Motor neuron (in vitro differentiated cells): ENCODE results near the gene AFF1. TPM values are rescaled to one million over a fixed set of nuclear protein-coding genes. Genes with fewer than 3 reads are reported as not detected.

ENCODE experiments used
- ATAC-seq, 8 experiments: fragments of 200-7000 bp; cut with Tn5 transposase; replicated peaks in 6 of 8; 2 replicates each; pipeline ENCODE4 v1.8.0; 2021; ENCODE audit warnings: mild to moderate bottlenecking in 8 of 8, moderate library complexity in 8 of 8
- H3K27ac ChIP-seq, 2 donors: fragments of 250-450 bp; sonication (Bioruptor Pico); 2 replicates each; pipeline ENCODE4 v1.9.0; 2021; ENCODE audit warnings: antibody characterized with exemption in 2 of 2, mild to moderate bottlenecking in 2 of 2, moderate library complexity in 1 of 2
- H3K4me1 ChIP-seq, 2 donors: fragments of 250-450 bp; sonication (Bioruptor Pico); replicated peaks in 1 of 2; 2 replicates each; pipeline ENCODE4 v1.6.1; 2021; ENCODE audit warnings: antibody characterized with exemption in 2 of 2, mild to moderate bottlenecking in 2 of 2, moderate library complexity in 1 of 2
- H3K4me3 ChIP-seq, 5 donors: fragments of 250-450 bp; sonication (Bioruptor Pico); 2 replicates each; pipeline ENCODE4 v1.9.0; 2021; ENCODE audit warnings: antibody characterized with exemption in 5 of 5, mild to moderate bottlenecking in 5 of 5, moderate library complexity in 4 of 5
- WGBS, 10 experiments: fragments of 450-650 bp; shearing (Covaris generic); methylation state at CpG; one replicate each; pipeline ENCODE4 v1.0.0; 2022; 5-methylcytosine and 5-hydroxymethylcytosine counted together
- in situ Hi-C, 9 experiments: fragments of 400-800 bp; cut with MboI; loops; one replicate each; pipeline ENCODE4 v1.15.0; 2021; ENCODE audit warnings: low sequenced_read_pairs in 9 of 9, low pct_unique_long_range_greater_than_20kb in 2 of 9; ENCODE audit not compliant: unreplicated experiment in 9 of 9
- total RNA-seq, 8 experiments: library from RNA; unstranded; fragments of 300-600 nt; gene quantifications; 2 replicates each; pipeline versions ENCODE4 v1.2.3 to v1.2.4, GENCODE V29; 2022

The AFF1 gene
- total RNA-seq, 8 experiments from 2014 or later = 7.7 to 47.0 (median 15.8) TPM

- no peak for ATAC-seq
- H3K27ac ChIP-seq = no peak overlapping the region
- H3K4me1 ChIP-seq = no peaks in the 10 kb centered on the region
- no peak overlapping the region for H3K4me3 ChIP-seq
- in situ Hi-C loops = loop anchor here in 8 of 9 experiments (10.0 to 25.0 kb wide), 4 partner anchors 161 to 311 kb away; no protein-coding TSS in a partner anchor
- WGBS, 10 experiments = 90 to 100% (median 100%) methylated on average over 1 to 5 of the region's 6 CpGs; no CpG with 5 or more reads in 1 of the 10 experiments
Measured at GRCh38 chr4:86926435-86927086, 8.2 kb upstream of the AFF1 start.

- in situ Hi-C loops = loop anchor here in 8 of 9 experiments (10.0 to 25.0 kb wide), 4 partner anchors 159 to 309 kb away; no protein-coding TSS in a partner anchor
- H3K27ac ChIP-seq = no peak overlapping the region
- 0 to 86% (median 80%) methylated on average over 1 to 2 of the region's 2 CpGs; no CpG with 5 or more reads in 3 of the 10 experiments for whole genome bisulfite sequencing, 10 experiments
- H3K4me1 ChIP-seq = no peaks in the 10 kb centered on the region
- peak in 2 of 8 experiments; percentile 82 to 87 for ATAC-seq
- no peak overlapping the region for H3K4me3 ChIP-seq
Measured at GRCh38 chr4:86927843-86928395, 6.9 kb upstream of the AFF1 start.

- in situ Hi-C loops = loop anchor here in 8 of 9 experiments (10.0 to 25.0 kb wide), 4 partner anchors 159 to 309 kb away; no protein-coding TSS in a partner anchor
- WGBS, 10 experiments = 79 to 94% (median 87%) methylated on average over 5 to 10 of the region's 10 CpGs
- Histone ChIP-seq H3K27ac (no peak overlapping the region), H3K4me1 (no peaks in the 10 kb centered on the region), H3K4me3 (no peak overlapping the region)
- no peak for ATAC-seq
Measured at GRCh38 chr4:86928400-86929255, 6.2 kb upstream of the AFF1 start.

GRCh38 chr4:86934147-86934770, 552 bp upstream of the AFF1 start:
- in situ Hi-C loops = loop anchor here in 7 of 9 experiments (25.0 kb wide), 3 partner anchors 153 to 303 kb away; no protein-coding TSS in a partner anchor
- peak overlapping the region in 1 of 2 donors; percentile 2 for H3K27ac ChIP-seq
- no peak for ATAC-seq

GRCh38 chr4:86935566-86935852, 698 bp downstream of the AFF1 start:
- in situ Hi-C loops = loop anchor here in 7 of 9 experiments (25.0 kb wide), 3 partner anchors 152 to 302 kb away; no protein-coding TSS in a partner anchor
- peak overlapping the region in 1 of 2 donors; percentile 35 for H3K27ac ChIP-seq
- peak in 5 of 8 experiments; percentile 4 to 11 (median 10) for ATAC-seq

More at GRCh38 chr4:86934147-86934770, 552 bp upstream of the AFF1 start:
- Histone ChIP-seq H3K4me3 (peak overlapping the region; percentile 47 to 78 (median 64)), H3K4me1 (no peaks in the 10 kb centered on the region)
- WGBS, 10 experiments = 0 to 36% (median 13%) methylated on average over 2 to 12 of the region's 15 CpGs; no CpG with 5 or more reads in 1 of the 10 experiments

GRCh38 chr4:86935853-86936733, 1.3 kb downstream of the AFF1 start:
- WGBS, 10 experiments = 0 to 14% (median 5%) methylated on average over 2 to 15 of the region's 36 CpGs
- in situ Hi-C loops = loop anchor here in 7 of 9 experiments (25.0 kb wide), 3 partner anchors 151 to 301 kb away; no protein-coding TSS in a partner anchor
- H3K4me1 ChIP-seq = no peaks in the 10 kb centered on the region
- peak; percentile 15 to 62 (median 49) for ATAC-seq
- peak overlapping the region in 1 of 2 donors; percentile 35 for H3K27ac ChIP-seq
- peak overlapping the region; percentile 47 to 78 (median 64) for H3K4me3 ChIP-seq

More at GRCh38 chr4:86935566-86935852, 698 bp downstream of the AFF1 start:
- no peaks in the 10 kb centered on the region for H3K4me1 ChIP-seq
- H3K4me3 ChIP-seq = peak overlapping the region; percentile 47 to 78 (median 64)
- no CpG with 5 or more reads among the region's 16 CpGs for WGBS, 10 experiments

GRCh38 chr4:86938771-86939520, 4.1 kb downstream of the AFF1 start:
- Histone ChIP-seq H3K4me1 (no peaks in the 10 kb centered on the region), H3K4me3 (no peak overlapping the region), H3K27ac (no peak overlapping the region)
- in situ Hi-C loops = loop anchor here in 7 of 9 experiments (25.0 kb wide), 3 partner anchors 148 to 298 kb away; no protein-coding TSS in a partner anchor
- ATAC-seq = no peak
- 8 to 100% (median 79%) methylated on average over 1 to 4 of the region's 4 CpGs for WGBS, 10 experiments

GRCh38 chr4:86939729-86940575, 5.1 kb downstream of the AFF1 start:
- no peak for ATAC-seq
- in situ Hi-C loops = loop anchor here in 7 of 9 experiments (25.0 kb wide), 3 partner anchors 147 to 297 kb away; no protein-coding TSS in a partner anchor
- Histone ChIP-seq H3K4me3 (no peak overlapping the region), H3K27ac (no peak overlapping the region), H3K4me1 (no peaks in the 10 kb centered on the region)
- 33 to 97% (median 87%) methylated on average over 2 to 8 of the region's 8 CpGs; no CpG with 5 or more reads in 1 of the 10 experiments for WGBS, 10 experiments

GRCh38 chr4:86940920-86941460, 6.2 kb downstream of the AFF1 start:
- no peak overlapping the region for H3K4me3 ChIP-seq
- no peaks in the 10 kb centered on the region for H3K4me1 ChIP-seq
- WGBS, 10 experiments = 89 to 100% (median 97%) methylated on average over 1 to 12 of the region's 15 CpGs; no CpG with 5 or more reads in 4 of the 10 experiments
- in situ Hi-C loops = loop anchor here in 7 of 9 experiments (25.0 kb wide), 3 partner anchors 146 to 296 kb away; no protein-coding TSS in a partner anchor
- ATAC-seq = no peak
- H3K27ac ChIP-seq = no peak overlapping the region

GRCh38 chr4:86942185-86942666, 7.4 kb downstream of the AFF1 start:
- in situ Hi-C loops = loop anchor here in 7 of 9 experiments (25.0 kb wide), 3 partner anchors 145 to 295 kb away; no protein-coding TSS in a partner anchor
- Histone ChIP-seq H3K4me3 (no peak overlapping the region), H3K27ac (no peak overlapping the region), H3K4me1 (no peaks in the 10 kb centered on the region)
- ATAC-seq = peak in 4 of 8 experiments; percentile 25 to 77 (median 56)
- WGBS, 10 experiments = 63 to 100% (median 91%) methylated on average over 1 of the region's 1 CpG; no CpG with 5 or more reads in 3 of the 10 experiments
